Fibroblast of skin of right quadriceps (primary cell): ENCODE measurements around the gene BLNK.
"Not testable (repeated sequence)": the region's sequence is repeated elsewhere in the genome, so short reads cannot be mapped to it uniquely, and the experiment has no call there.

Experiments used
- DNase-seq: peaks from one replicate; pipeline ENCODE4 v3.0.0-alpha.2; 2013

The BLNK gene

DNA sequence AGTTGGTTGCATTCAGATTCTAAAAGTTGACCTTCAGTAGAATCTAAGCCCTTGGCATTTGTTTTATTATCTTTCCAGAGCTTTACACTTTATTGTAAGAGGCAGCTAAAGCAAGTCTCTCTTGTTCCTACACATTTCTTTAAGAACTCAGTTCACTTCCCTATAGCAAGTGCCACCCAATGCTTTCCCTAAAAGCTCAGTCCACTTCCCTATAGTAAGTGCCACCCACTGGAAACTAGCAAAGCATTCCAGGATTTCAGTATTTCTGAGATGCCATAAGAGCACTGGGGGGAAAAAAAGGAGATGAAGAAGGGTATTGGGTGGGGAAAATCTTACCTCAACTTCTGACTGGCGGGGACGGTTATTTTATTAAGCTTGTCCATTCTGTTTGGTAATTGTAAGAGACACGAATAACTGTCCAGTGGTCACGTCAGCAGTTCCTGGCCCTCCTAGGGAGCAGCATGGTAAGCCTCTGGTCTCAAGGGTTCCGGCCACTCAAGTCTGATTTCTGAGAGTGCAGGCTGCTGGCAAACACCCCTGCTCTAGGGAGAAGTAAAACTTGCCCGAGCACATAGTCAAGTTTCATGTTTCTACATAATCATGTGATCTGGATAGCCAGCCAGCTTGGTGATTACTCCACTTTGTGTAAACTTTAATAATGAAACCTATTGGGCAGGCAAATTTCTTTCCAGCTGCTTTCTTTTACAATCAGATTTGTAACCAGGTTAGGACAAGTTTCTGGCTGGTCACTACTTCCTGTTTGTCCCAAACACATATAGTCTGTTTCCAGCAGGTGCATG, at the start of gene BLNK:
BLNK (minus strand) TSS at position 554 of the 800 bp plus-strand sequence; CDS start at position 383, 171 bp downstream.
- DNase-seq = no peak

DNA sequence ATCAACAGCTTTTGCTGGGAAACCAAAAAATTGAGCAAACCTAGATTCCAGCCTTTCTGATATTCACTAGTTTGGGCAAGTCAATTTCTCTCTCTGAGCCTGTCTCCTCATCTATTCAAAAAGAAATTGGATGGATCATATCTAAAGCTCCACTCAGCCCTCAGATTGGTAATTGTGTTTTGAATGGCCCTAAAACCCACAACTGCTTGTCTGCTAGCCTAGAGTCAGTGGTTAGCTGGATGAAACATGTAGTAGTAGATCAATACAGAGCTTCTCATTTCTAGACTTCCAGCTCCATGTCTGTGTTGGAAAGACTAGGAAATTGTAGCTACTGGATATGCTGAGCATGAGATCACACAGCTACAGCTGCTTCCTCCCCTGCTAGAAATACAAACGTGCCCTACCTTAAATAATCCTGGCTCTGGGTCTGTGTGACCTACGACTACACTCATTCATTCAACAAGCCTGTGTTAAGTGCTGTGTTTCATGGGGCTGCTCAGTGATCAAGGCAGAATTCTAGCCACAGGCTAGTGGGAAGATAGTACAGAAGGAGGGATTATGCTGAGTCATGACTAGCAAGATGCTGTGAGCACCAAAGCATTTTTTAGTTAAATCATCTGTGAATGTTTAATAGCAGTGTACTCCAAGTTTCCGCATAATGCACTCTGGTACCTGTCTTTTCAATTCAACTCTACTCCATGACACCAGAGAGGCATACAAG, 48.5 kb upstream of the BLNK start:
- no peak for DNase-seq

DNA sequence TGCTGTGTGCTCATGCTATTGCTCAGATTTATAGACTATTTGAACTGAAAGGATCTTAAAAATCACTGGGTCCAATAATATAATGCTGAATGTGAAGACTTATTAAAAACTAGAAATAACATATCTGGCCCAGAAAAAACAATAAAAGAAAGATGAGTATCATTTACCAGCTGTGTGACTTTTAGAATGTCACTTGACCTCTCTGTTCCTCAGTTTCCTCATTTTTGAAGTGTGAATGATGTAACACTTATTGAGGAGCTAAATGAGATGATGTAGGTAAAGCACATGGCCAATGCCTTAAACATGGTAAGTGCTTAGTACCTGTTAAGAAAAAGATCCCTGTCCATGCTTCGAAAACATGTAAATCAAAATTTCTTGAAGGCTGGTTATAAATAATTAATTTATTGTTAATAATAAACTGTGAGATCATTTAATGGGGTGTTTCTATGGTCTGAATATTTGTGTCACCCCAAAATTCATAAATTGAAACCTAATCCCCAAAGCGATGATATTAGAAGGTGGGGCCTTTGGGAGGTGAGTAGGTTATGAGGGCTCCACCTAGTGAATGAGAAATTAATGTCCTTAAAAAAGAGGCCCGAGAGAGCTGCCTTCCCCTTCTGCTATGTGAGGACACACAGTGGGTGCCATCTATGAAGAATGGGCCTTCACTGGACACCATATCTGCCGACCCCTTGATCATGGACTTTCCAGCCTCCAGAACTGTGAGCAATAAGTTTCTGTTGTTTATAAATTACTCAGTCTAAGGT, 45.9 kb upstream of the BLNK start:
- no peak for DNase-seq

DNA sequence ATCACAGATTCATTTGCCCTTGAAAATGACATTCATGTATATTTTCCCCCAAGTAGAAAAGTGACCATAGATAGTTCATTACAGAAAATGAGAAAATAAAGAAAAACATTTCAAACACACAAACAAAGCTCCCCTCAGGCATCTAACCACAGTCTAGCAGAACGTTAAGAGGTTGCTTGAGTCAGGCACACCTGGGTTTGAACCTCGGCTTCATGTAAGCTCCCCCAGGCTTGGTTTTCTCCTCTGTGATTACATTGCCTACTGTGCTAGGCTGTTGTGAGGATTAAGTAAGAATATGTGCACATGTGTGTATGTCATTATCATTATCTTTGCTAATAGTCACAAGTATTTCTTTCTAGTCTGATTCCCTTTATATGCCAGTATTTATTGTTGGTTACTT, 42.0 kb upstream of the BLNK start:
- no peak for DNase-seq

DNA sequence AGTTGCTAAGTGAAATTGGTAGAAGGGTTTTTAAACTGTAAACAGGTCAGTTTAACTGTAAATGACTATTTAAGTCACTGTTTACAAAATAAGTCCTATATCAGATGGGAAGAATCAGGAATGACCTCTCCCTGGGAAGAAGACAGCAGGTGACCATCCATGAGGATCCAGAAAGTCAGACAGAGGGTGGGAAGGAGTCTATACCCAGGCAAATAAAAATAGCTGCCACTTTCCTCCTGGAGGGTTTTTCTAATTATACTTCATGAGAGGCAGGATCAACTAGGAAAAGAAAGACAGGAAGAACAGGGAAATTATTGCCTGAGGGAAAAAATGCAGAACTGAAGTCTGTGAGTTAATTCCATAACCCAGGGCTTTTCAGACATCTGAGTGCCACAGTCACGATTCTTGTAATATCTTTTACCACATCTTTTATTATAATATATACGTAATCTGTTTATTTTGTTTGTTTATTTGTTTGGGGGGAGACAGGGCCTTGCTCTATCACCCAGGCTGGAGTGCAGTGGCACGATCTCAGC, 39.9 kb upstream of the BLNK start:
- no peak for DNase-seq

DNA sequence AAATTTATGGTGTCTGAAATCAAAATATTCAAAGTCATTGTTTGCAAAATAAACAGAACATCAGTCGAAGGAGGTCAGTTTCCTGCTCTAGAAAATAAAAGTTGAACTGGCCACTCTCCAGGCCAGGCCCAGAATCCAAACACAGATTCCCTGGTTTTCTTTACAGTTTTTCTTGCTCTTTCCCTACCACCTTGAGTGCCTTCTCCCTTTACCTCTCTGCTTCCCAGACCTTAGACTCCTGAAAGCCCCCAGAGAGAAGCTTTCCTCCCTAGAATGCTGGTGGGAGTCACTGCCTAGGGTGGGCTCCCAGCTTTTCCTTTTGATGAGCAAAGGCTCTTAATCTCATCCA, 38.9 kb upstream of the BLNK start:
- no peak for DNase-seq

DNA sequence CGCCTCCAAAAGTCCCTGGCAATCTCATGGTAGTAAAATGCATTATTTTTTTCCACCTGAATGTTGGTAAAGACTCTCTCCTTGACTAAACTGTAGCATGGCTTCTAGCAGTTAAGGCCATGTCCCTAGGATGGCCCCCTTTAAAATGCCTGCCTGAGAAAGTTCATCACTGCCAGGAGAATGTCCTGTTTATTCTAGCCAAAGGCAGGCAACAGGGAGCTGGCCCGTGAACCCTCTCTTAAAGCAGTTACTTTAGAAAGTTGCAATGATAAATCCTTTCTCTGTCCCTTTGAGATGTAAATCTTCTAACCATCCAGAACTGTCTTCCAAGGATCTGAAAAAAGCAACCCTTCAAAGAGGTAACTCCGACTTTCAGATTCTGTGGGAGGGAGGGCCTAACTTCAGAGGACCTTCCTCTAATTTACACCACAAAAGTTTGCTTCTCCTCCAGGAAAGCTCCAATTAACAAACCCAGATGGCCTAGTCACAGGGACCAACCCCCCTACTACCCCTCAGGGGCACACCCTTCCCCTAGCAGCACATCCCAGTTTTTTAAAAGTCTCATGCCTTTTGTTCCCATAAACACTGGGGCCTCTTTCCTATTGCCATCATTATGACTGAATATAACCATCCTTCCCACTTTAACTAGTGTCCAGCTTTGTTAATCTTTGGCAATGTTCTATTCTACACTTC, 38.4 kb upstream of the BLNK start:
- no peak for DNase-seq

DNA sequence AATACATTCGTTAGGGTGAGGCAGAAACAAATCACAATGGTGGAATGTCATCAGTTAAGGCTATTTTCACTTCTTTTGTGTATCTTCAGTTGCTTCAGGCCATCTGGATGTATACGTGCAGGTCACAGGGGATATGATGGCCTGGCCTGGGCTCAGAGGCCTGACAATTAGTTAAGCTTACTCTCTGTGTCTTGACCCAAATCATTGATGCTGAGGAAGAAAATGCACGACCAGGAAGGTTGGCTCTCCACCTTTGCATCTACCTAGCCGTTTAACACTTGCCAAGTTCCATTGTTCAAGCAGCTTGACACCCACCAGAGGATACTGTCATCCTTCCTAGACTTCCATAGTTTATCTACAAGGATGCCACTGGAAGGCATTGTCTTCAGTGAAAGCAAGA, 37.5 kb upstream of the BLNK start:
- DNase-seq = not testable (repeated sequence)

DNA sequence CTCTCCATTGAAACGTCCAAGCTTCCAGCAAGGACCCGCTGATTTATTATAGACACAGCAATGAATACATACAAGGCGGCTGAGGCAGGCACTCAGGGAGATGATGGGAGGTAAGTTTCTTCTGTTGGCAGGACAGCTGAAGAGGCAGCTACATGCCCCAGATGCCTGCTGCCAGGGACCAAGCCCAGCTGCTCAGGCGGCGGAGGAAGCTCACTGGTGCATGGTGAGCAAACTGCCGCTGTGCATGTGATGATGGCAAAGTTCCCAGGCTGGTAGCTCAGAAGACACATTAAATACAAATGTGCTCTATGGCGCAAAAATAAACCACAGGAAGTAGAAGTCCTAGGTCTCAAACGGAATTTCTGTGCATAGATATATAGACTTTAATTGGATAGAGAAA, 35.1 kb upstream of the BLNK start:
- DNase-seq = no peak

DNA sequence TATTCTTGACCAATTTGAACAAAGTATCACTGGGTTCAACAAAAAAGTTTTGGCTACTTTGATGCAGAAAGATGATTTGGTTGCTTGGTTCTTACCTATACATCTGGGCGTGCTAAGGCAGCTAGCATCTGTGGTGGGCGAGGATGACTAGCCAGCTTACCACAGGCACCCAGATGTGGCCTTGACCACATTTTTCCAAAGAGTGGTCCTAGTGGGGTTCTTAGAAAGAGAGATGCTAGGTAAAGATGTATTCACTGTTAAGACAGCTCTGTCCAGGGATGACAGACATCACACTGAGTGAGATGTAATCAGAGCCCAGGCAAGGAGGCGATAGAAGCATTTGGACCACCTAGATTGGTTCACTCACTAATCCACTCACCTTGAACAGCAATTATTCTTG, 33.6 kb upstream of the BLNK start:
- no peak for DNase-seq

DNA sequence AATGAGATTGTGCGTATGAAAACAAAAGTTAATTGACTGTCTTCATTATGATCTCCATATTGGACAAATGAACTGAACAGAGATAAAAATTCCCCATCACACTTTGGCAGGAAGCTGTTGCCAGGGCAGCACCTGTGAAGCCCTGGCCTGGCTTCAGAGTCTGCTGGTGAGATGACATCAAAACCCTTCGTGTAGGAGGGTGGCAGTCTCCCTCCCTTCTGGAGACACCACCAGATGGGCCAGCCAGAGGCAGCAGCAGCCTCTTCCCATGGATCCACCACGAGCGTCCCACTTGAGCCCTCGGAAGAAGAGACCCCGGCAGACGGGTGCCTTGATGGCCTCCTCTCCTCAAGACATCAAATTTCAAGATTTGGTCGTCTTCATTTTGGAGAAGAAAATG, 32.9 kb upstream of the BLNK start, which contains the start of gene DNTT:
DNTT (plus strand) TSS at position 205 of the 400 bp plus-strand sequence; CDS start at position 269, 64 bp downstream.
- no peak for DNase-seq

DNA sequence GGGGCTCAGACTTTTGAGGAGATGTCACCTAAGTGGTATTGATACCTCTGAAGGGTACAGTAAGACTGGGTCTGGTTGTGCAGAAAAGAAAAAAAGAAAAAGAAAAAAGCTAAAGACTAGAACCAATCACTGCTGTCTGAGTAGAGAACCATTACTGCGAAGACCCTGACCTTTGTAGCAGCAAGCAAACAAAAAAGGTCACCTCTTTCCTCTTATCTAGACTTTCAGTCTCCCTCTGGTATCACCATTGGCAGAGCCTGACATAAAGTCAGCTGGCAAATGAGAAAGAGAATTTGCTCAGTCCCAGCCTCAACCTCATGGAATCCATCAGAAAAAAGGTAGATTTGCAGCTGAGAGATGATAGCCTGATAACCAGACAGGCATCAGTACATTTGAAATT, 30.2 kb upstream of the BLNK start:
- DNase-seq = no peak

DNA sequence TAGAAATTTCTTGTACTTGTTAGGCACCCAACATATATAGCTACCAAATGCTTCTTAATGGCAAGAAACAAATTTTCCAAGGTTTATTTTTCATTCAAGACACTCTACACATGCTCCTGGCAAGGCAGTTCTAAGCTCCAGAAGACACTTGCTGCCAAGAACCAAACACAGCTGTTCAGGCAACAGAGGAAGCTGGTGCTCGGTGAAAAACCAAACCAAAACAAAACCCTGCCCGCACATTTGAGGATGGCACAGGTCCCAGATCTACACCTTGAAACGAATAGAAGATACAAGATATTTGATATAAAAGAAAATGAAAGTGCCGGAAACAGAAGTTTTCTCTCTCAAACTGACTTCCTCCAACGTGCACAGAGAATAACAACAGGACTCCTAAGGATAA, 28.0 kb upstream of the BLNK start:
- DNase-seq = no peak

DNA sequence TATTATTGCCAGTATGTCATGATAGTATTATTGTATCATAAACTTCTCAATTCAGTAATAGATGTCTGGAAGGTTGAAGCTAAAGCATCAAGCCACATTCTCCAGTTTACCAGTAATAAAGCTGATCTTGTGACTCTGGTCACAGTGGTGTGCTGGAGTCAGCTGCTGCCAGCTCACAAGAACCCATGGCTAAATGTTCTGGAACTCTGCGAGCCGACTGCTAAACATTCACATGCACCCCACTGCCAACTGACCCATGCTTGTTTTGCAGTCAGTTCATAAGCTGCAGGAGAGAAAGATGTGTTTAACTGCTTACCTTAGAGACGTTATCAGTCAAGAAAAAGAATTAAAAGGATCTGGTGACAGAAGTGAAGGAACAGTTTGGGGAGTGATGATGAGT, 27.0 kb upstream of the BLNK start:
- DNase-seq = no peak

DNA sequence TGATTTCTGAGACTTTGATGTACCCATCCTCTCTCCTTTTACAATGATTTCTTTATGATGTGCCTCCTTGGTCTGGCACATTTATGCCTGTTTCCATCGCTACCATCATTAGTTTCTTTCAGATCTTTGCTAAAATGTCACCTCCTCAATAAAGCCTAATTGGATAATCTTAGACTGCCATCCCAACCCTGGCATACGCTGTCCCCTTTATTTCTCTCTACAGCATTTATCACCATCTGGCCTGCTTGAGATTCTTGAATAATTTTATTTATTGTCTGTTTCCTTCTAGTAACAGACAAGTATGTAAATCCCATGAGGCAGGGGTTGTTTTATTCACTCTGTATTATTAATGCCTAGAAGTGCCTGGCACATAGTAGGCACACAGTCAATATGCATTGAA, 26.1 kb upstream of the BLNK start:
- no peak for DNase-seq

DNA sequence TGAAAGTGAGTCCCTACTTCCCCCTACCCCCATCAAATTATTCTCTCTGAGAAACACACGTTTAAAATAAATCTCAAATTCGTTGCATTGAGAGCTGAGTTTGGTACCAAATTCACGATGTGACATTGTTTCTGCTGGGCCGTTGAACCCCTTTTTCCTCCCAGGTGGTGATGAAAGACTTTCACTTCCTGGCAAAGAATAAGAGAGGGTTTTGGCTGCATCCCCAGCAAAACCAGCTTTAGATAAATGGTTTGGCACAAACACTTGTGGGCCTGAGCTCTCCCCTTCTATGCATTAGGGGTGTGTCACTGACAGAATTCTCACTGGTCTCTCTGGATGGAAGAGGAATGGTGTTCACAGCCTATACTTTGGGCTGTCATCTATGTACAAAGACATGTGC, 24.1 kb upstream of the BLNK start:
- no peak for DNase-seq

DNA sequence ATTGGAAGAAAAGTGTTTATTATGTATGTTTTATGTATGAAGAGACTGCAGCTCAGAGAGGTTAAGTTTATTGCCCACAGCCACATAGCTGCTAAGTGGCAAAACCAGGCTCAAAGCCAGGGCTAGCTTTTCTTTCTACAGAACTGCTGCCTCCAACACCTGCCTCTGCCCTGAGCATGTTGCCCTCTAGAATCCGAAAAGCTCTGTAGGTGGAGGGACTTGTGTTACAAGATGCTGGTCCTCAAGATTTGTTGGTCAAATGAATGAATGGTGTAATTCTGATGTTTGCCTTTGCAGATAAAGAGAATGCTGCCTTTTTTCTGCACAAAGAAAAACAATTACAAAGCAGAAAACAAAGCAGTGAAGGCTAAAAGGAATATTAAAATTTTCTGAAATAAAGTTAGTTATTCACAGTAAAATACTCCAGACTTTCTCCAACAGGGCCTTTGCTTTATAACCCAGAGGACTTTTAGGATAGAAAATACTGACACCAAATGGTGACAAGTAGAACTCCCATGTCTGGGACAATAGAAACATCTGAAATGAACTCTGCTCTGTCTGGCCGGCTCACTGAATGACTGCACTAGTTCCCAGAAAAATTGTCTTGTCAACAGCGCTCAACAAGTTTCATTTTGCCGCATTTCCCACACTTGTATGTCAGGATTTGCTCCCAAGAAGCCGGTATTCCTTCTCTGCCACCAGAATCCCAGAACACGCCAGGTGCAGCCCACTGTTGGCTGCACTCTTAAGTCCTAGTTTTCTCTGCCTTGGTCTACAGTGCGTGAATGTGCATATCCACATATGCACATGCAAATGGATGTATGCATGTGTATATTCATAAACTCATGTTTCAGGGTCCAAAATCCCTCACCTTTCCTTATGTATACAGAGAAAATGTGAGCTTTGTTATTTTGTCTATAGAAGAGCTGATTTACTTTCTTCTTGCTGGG, 21.9 kb upstream of the BLNK start:
- peak; percentile 29 for DNase-seq

DNA sequence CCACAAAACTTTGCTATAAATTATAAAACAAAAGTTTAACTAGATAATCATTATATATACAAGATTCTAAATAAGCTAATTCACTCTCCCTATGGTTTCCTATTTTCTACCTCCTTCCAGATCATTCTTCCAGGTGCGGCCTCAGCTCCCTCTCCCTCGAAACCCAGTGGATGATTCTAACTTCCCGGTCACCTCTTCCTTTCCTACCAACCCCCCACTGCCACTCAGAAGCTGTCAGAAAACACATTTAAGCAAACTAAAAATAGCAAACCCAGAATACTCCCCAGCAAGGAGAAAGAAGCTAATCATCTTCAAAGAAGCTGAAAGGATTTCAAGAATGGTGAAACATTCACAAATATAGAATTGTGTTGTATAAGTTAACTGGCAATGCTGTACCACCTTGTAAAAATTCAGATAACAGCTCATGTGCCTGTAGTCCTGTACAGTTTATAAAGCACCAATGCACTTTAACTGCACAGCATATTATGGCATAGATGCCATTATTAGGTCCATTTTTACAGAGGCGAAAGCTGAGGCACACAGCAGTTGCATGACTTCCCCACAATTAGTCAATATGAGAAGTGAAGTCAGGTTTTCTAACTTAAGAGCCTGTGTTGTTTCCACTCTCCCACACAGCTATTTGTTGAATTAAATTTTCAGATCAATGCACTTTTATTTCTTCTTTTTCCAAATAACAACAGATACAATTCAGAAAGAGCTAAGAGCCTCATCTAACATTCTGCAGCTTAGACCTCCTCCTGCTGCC, 19.2 kb upstream of the BLNK start:
- no peak for DNase-seq

DNA sequence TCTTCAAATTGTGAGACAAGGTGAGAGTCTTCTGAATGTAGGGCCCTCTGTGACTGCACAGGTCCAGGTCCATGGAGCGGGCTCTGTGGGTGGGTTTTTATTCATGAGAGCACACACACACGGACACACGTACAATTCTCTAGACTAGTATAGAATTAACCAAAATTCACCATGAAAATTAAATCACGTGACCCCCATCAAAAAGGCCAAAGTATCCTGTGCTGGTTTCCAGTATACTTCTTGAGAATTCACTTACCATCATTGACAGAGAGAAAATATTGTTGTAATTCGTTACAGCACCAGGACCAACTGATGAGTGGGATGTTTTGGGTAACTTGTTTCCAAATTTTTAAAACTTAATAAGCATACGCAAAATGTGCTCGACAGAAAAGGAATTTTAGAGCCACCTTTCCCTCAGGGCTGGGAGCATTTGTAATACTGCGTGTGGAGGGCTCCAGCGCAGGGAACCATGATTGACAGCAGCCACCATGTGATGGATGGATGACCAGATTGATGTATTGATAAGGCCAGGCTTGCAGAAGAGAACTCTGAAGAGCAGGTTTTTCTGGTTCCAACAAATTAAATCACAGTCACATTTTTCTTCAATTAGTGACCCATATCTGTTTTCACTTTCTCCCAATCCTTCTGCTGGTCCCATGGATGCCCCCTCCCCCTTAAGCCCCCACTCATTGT, 18.0 kb upstream of the BLNK start:
- DNase-seq = no peak

DNA sequence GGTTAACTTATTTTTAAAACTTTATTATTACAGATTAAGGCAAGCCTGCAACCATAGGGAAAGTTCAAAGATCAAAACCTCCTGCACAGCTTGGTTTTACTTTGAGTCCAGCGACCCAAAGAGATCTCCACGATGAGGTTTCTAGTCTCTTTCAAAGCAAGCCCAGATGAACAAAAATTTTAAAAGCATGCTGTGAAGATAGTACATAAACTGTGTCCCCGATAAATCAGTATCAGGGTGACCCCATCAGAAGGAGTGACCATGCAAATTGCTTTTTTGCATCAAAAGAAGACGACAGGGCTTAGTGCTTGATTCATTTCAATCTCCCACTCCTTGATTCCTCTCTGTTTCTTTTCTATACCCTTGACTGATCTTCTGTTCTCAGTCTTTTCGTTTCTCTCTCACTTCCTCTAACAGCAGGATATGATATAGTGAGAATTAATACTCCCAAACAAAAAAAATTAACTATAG, 16.8 kb upstream of the BLNK start:
- DNase-seq = no peak
